Stomach (tissue), 9 donors: ENCODE results near the gene TMEM115. TPM values are rescaled to one million over a fixed set of nuclear protein-coding genes. Genes with fewer than 3 reads are reported as not detected.

Experiments used
- DNase-seq, 2 donors: peaks; one replicate each; pipeline versions ENCODE4 v3.0.0 to v3.0.0-alpha.2; 2013 to 2019
- H3K27ac ChIP-seq, 5 donors: fragments of 200-600 bp in 4 of 5; sonication (generic) in 4 of 5; one replicate each; pipeline ENCODE4 v1.5.1; 2013 to 2019; ENCODE audit warnings: mild to moderate bottlenecking in 1 of 5, moderate library complexity in 1 of 5
- H3K27me3 ChIP-seq, 3 donors: fragments of 200-600 bp; sonication (generic); one replicate each; pipeline ENCODE4 v1.5.1; 2017 to 2019; ENCODE audit warnings: mixed run types in 1 of 3
- H3K36me3 ChIP-seq, 4 donors: fragments of 200-600 bp; sonication (generic); 1 replicate in 3 of 4; 2 replicates in 1 of 4; pipeline ENCODE4 v1.5.1; 2016 to 2019
- H3K4me1 ChIP-seq, 4 donors: fragments of 200-600 bp; sonication (generic); one replicate each; pipeline ENCODE4 v1.5.1; 2016 to 2019
- H3K4me3 ChIP-seq, 4 donors: fragments of 200-600 bp; sonication (generic) in 3 of 4; one replicate each; pipeline ENCODE4 v1.5.1; 2016 to 2019; ENCODE audit warnings: mild to moderate bottlenecking in 1 of 4
- H3K9me3 ChIP-seq, 4 donors: fragments of 200-600 bp; sonication (generic); one replicate each; pipeline ENCODE4 v1.5.1; 2016 to 2019
- EP300 ChIP-seq: sonication (generic); formaldehyde crosslinking; IDR thresholded peaks from one replicate; pipeline ENCODE4 v1.6.1; 2017; ENCODE audit warnings: antibody characterized with exemption
- POLR2A ChIP-seq, 4 donors: fragments of 450-650 bp; IDR thresholded peaks; one replicate each; pipeline ENCODE4 v1.6.1; 2016; ENCODE audit warnings: antibody characterized with exemption in 4 of 4, control low read depth in 2 of 4, mild to moderate bottlenecking in 1 of 4, moderate library complexity in 1 of 4
- POLR2AphosphoS5 ChIP-seq, 3 donors: sonication (generic); formaldehyde crosslinking; IDR thresholded peaks; one replicate each; pipeline ENCODE4 v1.6.1; 2016; ENCODE audit warnings: antibody characterized with exemption in 3 of 3
- WGBS, 5 donors: extraction: QIAGEN DNeasy Blood & Tissue Kit in 3 of 5; methylation state at CpG; one replicate each; pipeline versions ENCODE4 v1.1.5 to v1.1.7; 2013 to 2018; 5-methylcytosine and 5-hydroxymethylcytosine counted together
- intact Hi-C: fragments of 100-400 bp; cut with DNase I; formaldehyde crosslinking; loops from one replicate; pipeline ENCODE4 v1.15.1; 2023; ENCODE audit warnings: low total_unique reads
- polyA plus RNA-seq, 3 donors: library from polyadenylated mRNA; stranded (reverse); fragments of 200-250 nt; gene quantifications; one replicate each; pipeline ENCODE4 v1.2.3, GENCODE V29; 2013
- total RNA-seq, 5 donors: library from RNA; depleted of rRNA; stranded (reverse); fragments of >200 nt; gene quantifications; one replicate each; pipeline versions ENCODE4 v1.1.0 to v1.2.3, GENCODE V29; 2014 to 2016
- TF ChIP-seq, protein P1 (sequence below), 7 experiments: fragments of 450-650 bp in 4 of 7; fragments of 200-600 bp in 3 of 7; sonication (generic) in 3 of 7; IDR thresholded peaks; one replicate each; pipeline ENCODE4 v1.5.1; 2016 to 2019; ENCODE audit warnings: antibody characterized with exemption in 7 of 7, control low read depth in 2 of 7, mild to moderate bottlenecking in 1 of 7
- donor health status: healthy with polysubstance abuse.
- donor health status: Bipolar disorder and iron deficiency.
- donor health status: healthy.

Gene TMEM115
- total and polyA plus RNA-seq, 8 donors = 14.6 to 128 (median 27.4) TPM

- H3K4me3 ChIP-seq = peak overlapping the region; percentile 82 to 92 (median 86)
- intact Hi-C loops = no loop called here
- peaks cover 18 to 44% (median 41%) of the 10 kb centered on the region in 4 donors for H3K36me3 ChIP-seq
- peak overlapping the region; percentile 91 to 96 (median 95) for H3K27ac ChIP-seq
- no peaks in the 10 kb centered on the region for H3K9me3 ChIP-seq
- peaks cover 66 to 92% (median 81%) of the 10 kb centered on the region in 4 donors for H3K4me1 ChIP-seq
- H3K27me3 ChIP-seq = no peaks in the 10 kb centered on the region
- TF ChIP-seq, protein P1, sequence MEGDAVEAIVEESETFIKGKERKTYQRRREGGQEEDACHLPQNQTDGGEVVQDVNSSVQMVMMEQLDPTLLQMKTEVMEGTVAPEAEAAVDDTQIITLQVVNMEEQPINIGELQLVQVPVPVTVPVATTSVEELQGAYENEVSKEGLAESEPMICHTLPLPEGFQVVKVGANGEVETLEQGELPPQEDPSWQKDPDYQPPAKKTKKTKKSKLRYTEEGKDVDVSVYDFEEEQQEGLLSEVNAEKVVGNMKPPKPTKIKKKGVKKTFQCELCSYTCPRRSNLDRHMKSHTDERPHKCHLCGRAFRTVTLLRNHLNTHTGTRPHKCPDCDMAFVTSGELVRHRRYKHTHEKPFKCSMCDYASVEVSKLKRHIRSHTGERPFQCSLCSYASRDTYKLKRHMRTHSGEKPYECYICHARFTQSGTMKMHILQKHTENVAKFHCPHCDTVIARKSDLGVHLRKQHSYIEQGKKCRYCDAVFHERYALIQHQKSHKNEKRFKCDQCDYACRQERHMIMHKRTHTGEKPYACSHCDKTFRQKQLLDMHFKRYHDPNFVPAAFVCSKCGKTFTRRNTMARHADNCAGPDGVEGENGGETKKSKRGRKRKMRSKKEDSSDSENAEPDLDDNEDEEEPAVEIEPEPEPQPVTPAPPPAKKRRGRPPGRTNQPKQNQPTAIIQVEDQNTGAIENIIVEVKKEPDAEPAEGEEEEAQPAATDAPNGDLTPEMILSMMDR (IDR thresholded peaks at IDR 0.05) = no peak
- TF ChIP-seq POLR2A (IDR thresholded peaks at IDR 0.05) (no peak), EP300 (no peak), POLR2AphosphoS5 (IDR thresholded peaks at IDR 0.05) (peak in 1 of 3 donors; percentile 43)
- peak; percentile 81 to 95 for DNase-seq
- WGBS, 5 donors = 0 to 2% (median 1%) methylated on average over 23 to 45 of the region's 45 CpGs
These were observed 38.4 kb downstream of the TMEM115 start for GRCh38 chr3:50320853-50321335.

- 66 to 74% (median 71%) methylated on average over 18 to 29 of the region's 29 CpGs for WGBS, 5 donors
- no peaks in the 10 kb centered on the region for H3K27me3 ChIP-seq
- no peaks in the 10 kb centered on the region for H3K9me3 ChIP-seq
- H3K4me1 ChIP-seq = peaks cover 66 to 92% (median 86%) of the 10 kb centered on the region in 4 donors
- peak overlapping the region; percentile 91 to 96 (median 95) for H3K27ac ChIP-seq
- H3K4me3 ChIP-seq = peak overlapping the region; percentile 82 to 92 (median 86)
- TF ChIP-seq POLR2AphosphoS5 (IDR thresholded peaks at IDR 0.05) = no peak
- TF ChIP-seq, protein P1 (IDR thresholded peaks at IDR 0.05) = no peak
- TF ChIP-seq EP300 = no peak
- no peak for TF ChIP-seq POLR2A (IDR thresholded peaks at IDR 0.05)
- peaks cover 12 to 44% (median 39%) of the 10 kb centered on the region in 4 donors for H3K36me3 ChIP-seq
- DNase-seq = no peak
- intact Hi-C loops = no loop called here
These were observed 39.3 kb downstream of the TMEM115 start for GRCh38 chr3:50319894-50320625.

GRCh38 chr3:50319181-50319893, 40.0 kb downstream of the TMEM115 start:
- DNase-seq = no peak
- Histone ChIP-seq H3K27ac (peak overlapping the region; percentile 25 to 95 (median 82)), H3K27me3 (no peaks in the 10 kb centered on the region), H3K4me1 (peaks cover 66 to 92% (median 86%) of the 10 kb centered on the region in 4 donors), H3K4me3 (peak overlapping the region; percentile 13 to 88 (median 82)), H3K36me3 (peaks cover 12 to 44% (median 40%) of the 10 kb centered on the region in 4 donors), H3K9me3 (no peaks in the 10 kb centered on the region)
- WGBS, 5 donors = 89 to 92% (median 90%) methylated on average over 15 to 16 of the region's 16 CpGs
- intact Hi-C loops = no loop called here
- TF ChIP-seq POLR2AphosphoS5 (IDR thresholded peaks at IDR 0.05) = no peak
- no peak for TF ChIP-seq POLR2A (IDR thresholded peaks at IDR 0.05)
- TF ChIP-seq, protein P1 (IDR thresholded peaks at IDR 0.05) = no peak
- no peak for TF ChIP-seq EP300

GRCh38 chr3:50318615-50319014, 40.7 kb downstream of the TMEM115 start:
- peak overlapping the region in 3 of 4 donors; percentile 13 to 88 (median 82) for H3K4me3 ChIP-seq
- H3K27ac ChIP-seq = peak overlapping the region; percentile 71 to 95 (median 82)
- intact Hi-C loops = no loop called here
- peaks cover 12 to 44% (median 40%) of the 10 kb centered on the region in 4 donors for H3K36me3 ChIP-seq
- TF ChIP-seq EP300 (no peak), POLR2A (IDR thresholded peaks at IDR 0.05) (no peak), POLR2AphosphoS5 (IDR thresholded peaks at IDR 0.05) (no peak)
- TF ChIP-seq, protein P1 (IDR thresholded peaks at IDR 0.05) = no peak
- peaks cover 67 to 92% (median 85%) of the 10 kb centered on the region in 4 donors for H3K4me1 ChIP-seq
- no peaks in the 10 kb centered on the region for H3K9me3 ChIP-seq
- 72 to 85% (median 75%) methylated on average over 8 to 10 of the region's 10 CpGs for whole genome bisulfite sequencing, 5 donors
- no peak for DNase-seq
- no peaks in the 10 kb centered on the region for H3K27me3 ChIP-seq
